ENCODE data around the gene ITGA7.

GRCh38 chr12:55702861-55703260 is 4.8 kb downstream of the ITGA7 start:
- TF ChIP-seq CTCF (IDR thresholded peaks at IDR 0.05): no peak
- TF ChIP-seq POLR2AphosphoS5 (IDR thresholded peaks at IDR 0.05): no peak
- no peak for TF ChIP-seq POLR2A (IDR thresholded peaks at IDR 0.05)
